M059J (cell line): ENCODE data around the gene REXO2. TPM values are rescaled to one million over a fixed set of nuclear protein-coding genes. Genes with fewer than 3 reads are reported as not detected.
A peak's percentile ranks its signal among the peaks of the same experiment; 100 is the strongest.

ENCODE experiments used
- DNase-seq: peaks from one replicate; pipeline ENCODE4 v3.0.0-alpha.2; 2012; ENCODE audit warnings: low read depth
- total RNA-seq: library from RNA; depleted of rRNA; stranded (reverse); fragments of >200 nt; shearing (Covaris generic); gene quantifications from 2 replicates; pipeline ENCODE4 v1.2.3, GENCODE V29; 2014; rRNA removed

Gene REXO2
- total RNA-seq, 1 experiment from 2014 or later: 156 TPM

GRCh38 chr11:114440971-114441763, 1.9 kb downstream of the REXO2 start:
- DNase-seq: no peak

GRCh38 chr11:114441921-114442320, 2.7 kb downstream of the REXO2 start:
- DNase-seq: no peak

GRCh38 chr11:114442536-114442935, 3.3 kb downstream of the REXO2 start:
- DNase-seq: no peak

GRCh38 chr11:114447444-114447843, 8.2 kb downstream of the REXO2 start:
- no peak for DNase-seq

GRCh38 chr11:114447892-114448291, 8.6 kb downstream of the REXO2 start:
- DNase-seq: no peak

- DNase-seq: peak; percentile 14
These were observed 9.6 kb downstream of the REXO2 start for GRCh38 chr11:114448749-114449482.

- no peak for DNase-seq
These were observed 10.6 kb downstream of the REXO2 start for GRCh38 chr11:114449845-114450244.

- DNase-seq: no peak
These were observed 13.1 kb downstream of the REXO2 start for GRCh38 chr11:114452399-114452798.

- DNase-seq: no peak
These were observed 24.7 kb downstream of the REXO2 start for GRCh38 chr11:114463999-114464398.

GRCh38 chr11:114466742-114467141, 27.5 kb downstream of the REXO2 start:
- DNase-seq: no peak

GRCh38 chr11:114472661-114473060, 33.4 kb downstream of the REXO2 start:
- no peak for DNase-seq

GRCh38 chr11:114478001-114478410, 38.7 kb downstream of the REXO2 start:
- DNase-seq: no peak

- peak; percentile 5 for DNase-seq
These were observed 39.5 kb downstream of the REXO2 start for GRCh38 chr11:114478768-114479167.

- DNase-seq: peak; percentile 5
These were observed 40.1 kb downstream of the REXO2 start for GRCh38 chr11:114479331-114479730.

- no peak for DNase-seq
These were observed 42.8 kb downstream of the REXO2 start for GRCh38 chr11:114482114-114482513.

- no peak for DNase-seq
These were observed 44.7 kb downstream of the REXO2 start for GRCh38 chr11:114483929-114484328.

- DNase-seq: no peak
These were observed 57.6 kb downstream of the REXO2 start for GRCh38 chr11:114496915-114497314.

GRCh38 chr11:114499756-114500155, 60.5 kb downstream of the REXO2 start:
- peak; percentile 3 for DNase-seq

Other genes with a start within 250 kb of the REXO2 start
- gene NNMT, start 143.1 kb upstream of the REXO2 start, total RNA-seq: 76.6 and 129 TPM in 2 replicates
- 0.74 and 1.8 TPM in 2 replicates for gene C11orf71, start 39.0 kb upstream of the REXO2 start, total RNA-seq
- 35.1 and 52.8 TPM in 2 replicates for gene RBM7, start 38.8 kb upstream of the REXO2 start, total RNA-seq
- gene NXPE1, start 120.4 kb downstream of the REXO2 start, total RNA-seq: not detected in 2 replicates
- not detected in 2 replicates for gene NXPE4, start 156.3 kb downstream of the REXO2 start, total RNA-seq
- gene NXPE2, start 239.1 kb downstream of the REXO2 start, total RNA-seq: not detected in 2 replicates